Neural cell (in vitro differentiated cells): ENCODE results near the gene APOBEC3H. TPM values are rescaled to one million over a fixed set of nuclear protein-coding genes. Genes with fewer than 3 reads are reported as not detected.

ENCODE experiments used
- H2AFZ ChIP-seq: fragments of 200-600, 300-800 bp; sonication (generic), shearing (Covaris generic); 2 replicates; pipeline ENCODE4 v1.6.0; 2014; ENCODE audit warnings: low read depth, mild to moderate bottlenecking, antibody characterized with exemption, low read length, moderate library complexity
- H3F3A ChIP-seq: fragments of 200-600 bp; shearing (Covaris generic); 2 replicates; pipeline ENCODE4 v1.6.1; 2016; ENCODE audit warnings: mild to moderate bottlenecking, moderate library complexity, mixed read lengths, antibody characterized with exemption, low read length; ENCODE audit not compliant: insufficient read depth, poor library complexity, severe bottlenecking
- H3K27ac ChIP-seq: fragments of 200-600, 300-800 bp; sonication (generic), shearing (Covaris generic); 2 replicates; pipeline ENCODE4 v1.5.1; 2014; ENCODE audit warnings: mild to moderate bottlenecking, low read length, moderate library complexity
- H3K27me3 ChIP-seq: fragments of 300-800, 200-600 bp; sonication (generic), shearing (Covaris generic); 2 replicates; pipeline ENCODE4 v1.6.0; 2014; ENCODE audit warnings: mild to moderate bottlenecking, low read depth, low read length, moderate library complexity; ENCODE audit not compliant: insufficient read depth
- H3K36me3 ChIP-seq: fragments of 300-800, 200-600 bp; sonication (generic), shearing (Covaris generic); 2 replicates; pipeline ENCODE4 v1.5.1; 2014; ENCODE audit warnings: mild to moderate bottlenecking, antibody characterized with exemption, low read length, moderate library complexity; ENCODE audit not compliant: insufficient read depth
- H3K4me2 ChIP-seq: fragments of 300-800, 200-600 bp; sonication (generic), shearing (Covaris generic); 2 replicates; pipeline ENCODE4 v1.6.0; 2014; ENCODE audit warnings: mild to moderate bottlenecking, low read length
- H3K4me3 ChIP-seq: fragments of 300-800, 200-600 bp; sonication (generic), shearing (Covaris generic); 2 replicates; pipeline ENCODE4 v1.5.1; 2014; ENCODE audit warnings: mild to moderate bottlenecking, low read length, moderate library complexity
- H3K79me2 ChIP-seq: fragments of 200-600 bp; shearing (Covaris generic); replicated peaks from 2 replicates; pipeline ENCODE4 v1.6.0; 2014; ENCODE audit warnings: mild to moderate bottlenecking, low read length, moderate library complexity; ENCODE audit not compliant: insufficient read depth
- H3K9ac ChIP-seq: fragments of 300-800, 200-600 bp; sonication (generic), shearing (Covaris generic); 2 replicates; pipeline ENCODE4 v1.6.1; 2016; ENCODE audit warnings: mild to moderate bottlenecking, low read length, mixed read lengths
- H3K9me2 ChIP-seq: fragments of 200-600 bp; shearing (Covaris generic); 2 replicates; pipeline ENCODE4 v1.6.1; 2016; ENCODE audit warnings: mild to moderate bottlenecking, low read length, mixed read lengths; ENCODE audit not compliant: insufficient read depth
- H3K9me3 ChIP-seq: fragments of 200-600, 300-800 bp; sonication (generic), shearing (Covaris generic); 2 replicates; pipeline ENCODE4 v1.6.1; 2016; ENCODE audit warnings: mild to moderate bottlenecking, mixed run types, low read length, moderate library complexity, mixed read lengths
- H4K20me1 ChIP-seq: fragments of 200-600 bp; shearing (Covaris generic); 2 replicates; pipeline ENCODE4 v1.6.1; 2016; ENCODE audit warnings: mild to moderate bottlenecking, mixed run types; ENCODE audit not compliant: insufficient read depth
- CTCF ChIP-seq: fragments of 450-650 bp; IDR thresholded peaks from 2 replicates; pipeline ENCODE4 v1.5.1; 2014; ENCODE audit warnings: antibody characterized with exemption, mild to moderate bottlenecking, moderate library complexity; ENCODE audit not compliant: poor library complexity, severe bottlenecking
- EP300 ChIP-seq: fragments of 450-650 bp; conservative IDR thresholded peaks from 2 replicates; pipeline ENCODE4 v1.6.1; 2014; ENCODE audit warnings: antibody characterized with exemption, mild to moderate bottlenecking, moderate library complexity; ENCODE audit not compliant: poor library complexity, severe bottlenecking
- EZH2 ChIP-seq: fragments of 200-600, 300-800 bp; shearing (Covaris generic), sonication (generic); IDR thresholded peaks from 2 replicates; pipeline ENCODE4 v1.6.1; 2014; ENCODE audit warnings: antibody characterized with exemption, low read length, borderline replicate concordance, mild to moderate bottlenecking; ENCODE audit not compliant: insufficient read depth, poor library complexity, severe bottlenecking
- MXI1 ChIP-seq: fragments of 450-650 bp; conservative IDR thresholded peaks from 2 replicates; pipeline ENCODE4 v1.6.1; 2014; ENCODE audit warnings: antibody characterized with exemption, mild to moderate bottlenecking; ENCODE audit not compliant: poor library complexity, severe bottlenecking
- POLR2AphosphoS5 ChIP-seq: IDR thresholded peaks from 2 replicates; pipeline ENCODE4 v1.6.1; 2012
- RAD21 ChIP-seq: fragments of 450-650 bp; conservative IDR thresholded peaks from 2 replicates; pipeline ENCODE4 v1.6.1; 2014; ENCODE audit warnings: antibody characterized with exemption, mild to moderate bottlenecking, moderate library complexity
- REST ChIP-seq: IDR thresholded peaks from 2 replicates; pipeline ENCODE4 v1.6.1; 2012; ENCODE audit warnings: borderline replicate concordance
- SMC3 ChIP-seq: fragments of 450-650 bp; conservative IDR thresholded peaks from 2 replicates; pipeline ENCODE4 v1.6.1; 2014; ENCODE audit warnings: antibody characterized with exemption, mild to moderate bottlenecking, moderate library complexity; ENCODE audit not compliant: poor library complexity
- TAF1 ChIP-seq: IDR thresholded peaks from 2 replicates; pipeline ENCODE4 v1.6.1; 2012; ENCODE audit warnings: low read depth
- polyA plus RNA-seq: library from polyadenylated mRNA; depleted of rRNA; stranded (reverse); fragments of >200 nt; gene quantifications from 2 replicates; pipeline ENCODE4 v1.2.3, GENCODE V29; 2014

The APOBEC3H gene
- polyA plus RNA-seq, 1 donor from 2014 or later: not detected

GRCh38 chr22:39101226-39101625 is 4.2 kb downstream of the APOBEC3H start:
- no peaks in the 10 kb centered on the region for H3K79me2 ChIP-seq
- H2AFZ ChIP-seq: no peak overlapping the region
- no peak for TF ChIP-seq MXI1
- no peak for TF ChIP-seq EP300
- no peak for TF ChIP-seq TAF1
- no peak for TF ChIP-seq EZH2
- TF ChIP-seq CTCF: no peak
- no peak for TF ChIP-seq POLR2AphosphoS5
- no peak for TF ChIP-seq SMC3
- H3K9me3 ChIP-seq: no peaks in the 10 kb centered on the region
- no peaks in the 10 kb centered on the region for H3K27me3 ChIP-seq
- H3K4me2 ChIP-seq: no peak overlapping the region
- H3K36me3 ChIP-seq: no peaks in the 10 kb centered on the region
- H3K27ac ChIP-seq: no peak overlapping the region
- no peak overlapping the region for H3K4me3 ChIP-seq
- H4K20me1 ChIP-seq: no peaks in the 10 kb centered on the region
- no peaks in the 10 kb centered on the region for H3K9me2 ChIP-seq
- H3F3A ChIP-seq: no peaks in the 10 kb centered on the region
- no peak overlapping the region for H3K9ac ChIP-seq

DNA sequence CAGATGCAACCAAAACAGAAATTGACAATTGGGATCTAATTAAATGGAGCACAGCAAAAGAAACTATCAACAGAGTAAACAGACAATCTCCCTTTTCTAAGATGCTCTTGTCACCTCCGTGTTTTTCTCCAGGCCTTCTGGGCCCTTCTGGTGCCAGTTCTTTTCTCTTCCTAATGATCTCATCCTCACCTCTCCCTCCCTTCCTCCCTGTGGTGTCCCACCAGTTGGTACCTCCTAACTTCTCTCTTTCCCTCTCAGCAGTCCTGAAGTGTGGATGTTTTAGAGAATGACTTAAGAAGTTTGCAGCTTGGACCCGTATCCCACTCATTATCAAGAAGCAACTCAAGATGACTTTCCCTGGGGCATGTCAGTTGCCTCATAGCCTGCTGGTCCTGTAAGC is 6.4 kb downstream of the APOBEC3H start:
- Histone ChIP-seq H3K36me3 (no peaks in the 10 kb centered on the region), H3K9me3 (no peaks in the 10 kb centered on the region), H3K27ac (no peak overlapping the region), H3K4me3 (no peak overlapping the region), H3K27me3 (no peaks in the 10 kb centered on the region), H3K9me2 (no peaks in the 10 kb centered on the region), H4K20me1 (no peaks in the 10 kb centered on the region), H2AFZ (no peak overlapping the region), H3K79me2 (no peaks in the 10 kb centered on the region), H3K4me2 (no peak overlapping the region), H3K9ac (no peak overlapping the region), H3F3A (no peaks in the 10 kb centered on the region)
- TF ChIP-seq RAD21 (no peak), MXI1 (no peak), POLR2AphosphoS5 (no peak), TAF1 (no peak), CTCF (no peak), REST (no peak), SMC3 (no peak), EP300 (no peak), EZH2 (no peak)
